H9 (cell line): ENCODE results near the gene ECEL1. TPM values are rescaled to one million over a fixed set of nuclear protein-coding genes. Genes with fewer than 3 reads are reported as not detected.

Experiments
- DNase-seq: peaks from one replicate; pipeline ENCODE4 v3.0.0-alpha.2; 2017
- H2AFZ ChIP-seq: one replicate; pipeline ENCODE4 v1.6.1; 2013; ENCODE audit warnings: mild to moderate bottlenecking, low read length, control low read depth, moderate library complexity
- H2AK5ac ChIP-seq: 2 replicates; pipeline ENCODE4 v1.6.1; 2013; ENCODE audit warnings: low read length, control low read depth, mixed read lengths; ENCODE audit not compliant: insufficient read length
- H2BK120ac ChIP-seq: one replicate; pipeline ENCODE4 v1.6.1; 2013; ENCODE audit warnings: low read depth, mild to moderate bottlenecking, low read length, control low read depth, inconsistent platforms; ENCODE audit not compliant: poor library complexity, severe bottlenecking
- H2BK12ac ChIP-seq: 2 replicates; pipeline ENCODE4 v1.6.1; 2013; ENCODE audit warnings: low read length, control low read depth, mixed read lengths, low read depth; ENCODE audit not compliant: insufficient read length
- H2BK15ac ChIP-seq: 2 replicates; pipeline ENCODE4 v1.6.1; 2013; ENCODE audit warnings: low read depth, low read length, control low read depth
- H2BK20ac ChIP-seq: one replicate; pipeline ENCODE4 v1.6.1; 2013; ENCODE audit warnings: low read depth, mild to moderate bottlenecking, low read length, control low read depth, inconsistent platforms; ENCODE audit not compliant: poor library complexity, severe bottlenecking
- H2BK5ac ChIP-seq: 2 replicates; pipeline ENCODE4 v1.6.1; 2013; ENCODE audit warnings: low read length, control low read depth, mixed read lengths; ENCODE audit not compliant: insufficient read length
- H3K14ac ChIP-seq: 2 replicates; pipeline ENCODE4 v1.6.1; 2013; ENCODE audit warnings: low read length, control low read depth; ENCODE audit not compliant: insufficient read depth
- H3K18ac ChIP-seq: 2 replicates; pipeline ENCODE4 v1.6.1; 2013; ENCODE audit warnings: low read depth, mild to moderate bottlenecking, mixed read lengths, low read length, control low read depth; ENCODE audit not compliant: insufficient read length
- H3K23ac ChIP-seq: 2 replicates; pipeline ENCODE4 v1.6.1; 2013; ENCODE audit warnings: low read length, control low read depth, mixed read lengths, low read depth; ENCODE audit not compliant: insufficient read length
- H3K23me2 ChIP-seq: 2 replicates; pipeline ENCODE4 v1.6.1; 2013; ENCODE audit warnings: low read depth, mild to moderate bottlenecking, mixed read lengths, low read length, control low read depth; ENCODE audit not compliant: insufficient read length, poor library complexity, severe bottlenecking
- H3K27ac ChIP-seq: 2 replicates; pipeline ENCODE4 v1.5.1; 2013; ENCODE audit warnings: low read length, control low read depth, mixed read lengths, low read depth; ENCODE audit not compliant: insufficient read length
- H3K27me3 ChIP-seq: 2 replicates; pipeline ENCODE4 v1.6.1; 2013; ENCODE audit warnings: low read length, control low read depth, inconsistent platforms; ENCODE audit not compliant: insufficient read depth
- H3K4ac ChIP-seq: 2 replicates; pipeline ENCODE4 v1.6.1; 2013; ENCODE audit warnings: low read depth, mild to moderate bottlenecking, control low read depth, inconsistent platforms, low read length, moderate library complexity
- H3K4me1 ChIP-seq: 2 replicates; pipeline ENCODE4 v1.6.1; 2013; ENCODE audit warnings: low read length, control low read depth, inconsistent platforms; ENCODE audit not compliant: insufficient read depth
- H3K4me2 ChIP-seq: 2 replicates; pipeline ENCODE4 v1.6.1; 2013; ENCODE audit warnings: low read length, control low read depth, mixed read lengths; ENCODE audit not compliant: insufficient read length, insufficient read depth
- H3K56ac ChIP-seq: 2 replicates; pipeline ENCODE4 v1.6.1; 2013; ENCODE audit warnings: low read depth, mild to moderate bottlenecking, mixed read lengths, low read length, control low read depth; ENCODE audit not compliant: insufficient read length
- H3K79me1 ChIP-seq: 2 replicates; pipeline ENCODE4 v1.6.1; 2013; ENCODE audit warnings: low read depth, mild to moderate bottlenecking, moderate library complexity, low read length, control low read depth, inconsistent platforms; ENCODE audit not compliant: insufficient read depth, poor library complexity, severe bottlenecking
- H3K79me2 ChIP-seq: 2 replicates; pipeline ENCODE4 v1.6.1; 2013; ENCODE audit warnings: low read length, control low read depth, inconsistent platforms; ENCODE audit not compliant: insufficient read depth
- H3K9ac ChIP-seq: 2 replicates; pipeline ENCODE4 v1.6.1; 2013; ENCODE audit warnings: low read length, control low read depth, mixed read lengths; ENCODE audit not compliant: insufficient read length; ENCODE audit errors: extremely low read depth
- H3K9me3 ChIP-seq: one replicate; pipeline ENCODE4 v1.6.1; 2013; ENCODE audit warnings: low read depth, low read length, inconsistent platforms; ENCODE audit not compliant: control insufficient read depth
- H3T11ph ChIP-seq: one replicate; pipeline ENCODE4 v1.6.1; 2013; ENCODE audit warnings: mild to moderate bottlenecking, low read length, control low read depth, inconsistent platforms
- H4K20me1 ChIP-seq: one replicate; pipeline ENCODE4 v1.6.1; 2013; ENCODE audit not compliant: control insufficient read depth, insufficient read length, insufficient read depth
- H4K5ac ChIP-seq: 2 replicates; pipeline ENCODE4 v1.6.1; 2013; ENCODE audit warnings: low read depth, mild to moderate bottlenecking, mixed read lengths, low read length, control low read depth; ENCODE audit not compliant: insufficient read length
- H4K8ac ChIP-seq: replicated peaks from 2 replicates; pipeline ENCODE4 v1.6.1; 2013; ENCODE audit warnings: low read length, control low read depth, mixed read lengths, low read depth; ENCODE audit not compliant: insufficient read length
- H4K91ac ChIP-seq: 2 replicates; pipeline ENCODE4 v1.6.1; 2013; ENCODE audit warnings: low read depth, mild to moderate bottlenecking, moderate library complexity, mixed read lengths, low read length, control low read depth; ENCODE audit not compliant: insufficient read length
- H3K27ac Mint-ChIP-seq, 3 experiments: 2 replicates in 2 of 3; 3 replicates in 1 of 3; pipeline ENCODE4 v1.8.0; 2020 to 2021; ENCODE audit warnings: mixed read lengths in 3 of 3, mild to moderate bottlenecking in 1 of 3, moderate library complexity in 1 of 3
- H3K27me3 Mint-ChIP-seq: 2 replicates; pipeline ENCODE4 v1.8.0; 2021; ENCODE audit warnings: low read depth, mild to moderate bottlenecking, moderate library complexity, mixed read lengths
- H3K36me3 Mint-ChIP-seq, 3 experiments: 2 replicates in 2 of 3; 3 replicates in 1 of 3; pipeline ENCODE4 v1.8.0; 2020 to 2021; ENCODE audit warnings: low read depth in 3 of 3, mixed read lengths in 3 of 3; ENCODE audit not compliant: insufficient read depth in 1 of 3
- H3K4me1 Mint-ChIP-seq, 2 experiments: 2 replicates each; pipeline ENCODE4 v1.8.0; 2020; ENCODE audit warnings: mixed read lengths in 2 of 2
- H3K4me3 Mint-ChIP-seq, 2 experiments: 2 replicates in 1 of 2; 3 replicates in 1 of 2; pipeline ENCODE4 v1.8.0; 2020 to 2021; ENCODE audit warnings: mild to moderate bottlenecking in 2 of 2, mixed read lengths in 2 of 2, moderate library complexity in 1 of 2
- H3K9me3 Mint-ChIP-seq, 2 experiments: 2 replicates in 1 of 2; 3 replicates in 1 of 2; pipeline ENCODE4 v1.8.0; 2020; ENCODE audit warnings: mild to moderate bottlenecking in 2 of 2, mixed read lengths in 2 of 2, moderate library complexity in 1 of 2
- WGBS: extraction: QIAGEN DNeasy Blood & Tissue Kit; methylation state at CpG from one replicate; pipeline ENCODE4 v1.1.7; 2013; ENCODE audit warnings: missing lambda C conversion rate, low lambda C conversion rate, mixed read lengths; ENCODE audit not compliant: insufficient read length; ENCODE audit errors: extremely low coverage; 5-methylcytosine and 5-hydroxymethylcytosine counted together
- total RNA-seq: library from RNA; stranded (reverse); gene quantifications from 2 replicates; pipeline ENCODE4 v1.2.1, GENCODE V29; 2021
- TF ChIP-seq, protein P1 (sequence below): fragments of 200-600 bp; sonication (generic); conservative IDR thresholded peaks from 3 replicates; pipeline ENCODE4 v1.8.0; 2021; ENCODE audit warnings: antibody characterized with exemption, mild to moderate bottlenecking

The ECEL1 gene
- total RNA-seq, 1 experiment from 2014 or later = 8.4 TPM

DNA sequence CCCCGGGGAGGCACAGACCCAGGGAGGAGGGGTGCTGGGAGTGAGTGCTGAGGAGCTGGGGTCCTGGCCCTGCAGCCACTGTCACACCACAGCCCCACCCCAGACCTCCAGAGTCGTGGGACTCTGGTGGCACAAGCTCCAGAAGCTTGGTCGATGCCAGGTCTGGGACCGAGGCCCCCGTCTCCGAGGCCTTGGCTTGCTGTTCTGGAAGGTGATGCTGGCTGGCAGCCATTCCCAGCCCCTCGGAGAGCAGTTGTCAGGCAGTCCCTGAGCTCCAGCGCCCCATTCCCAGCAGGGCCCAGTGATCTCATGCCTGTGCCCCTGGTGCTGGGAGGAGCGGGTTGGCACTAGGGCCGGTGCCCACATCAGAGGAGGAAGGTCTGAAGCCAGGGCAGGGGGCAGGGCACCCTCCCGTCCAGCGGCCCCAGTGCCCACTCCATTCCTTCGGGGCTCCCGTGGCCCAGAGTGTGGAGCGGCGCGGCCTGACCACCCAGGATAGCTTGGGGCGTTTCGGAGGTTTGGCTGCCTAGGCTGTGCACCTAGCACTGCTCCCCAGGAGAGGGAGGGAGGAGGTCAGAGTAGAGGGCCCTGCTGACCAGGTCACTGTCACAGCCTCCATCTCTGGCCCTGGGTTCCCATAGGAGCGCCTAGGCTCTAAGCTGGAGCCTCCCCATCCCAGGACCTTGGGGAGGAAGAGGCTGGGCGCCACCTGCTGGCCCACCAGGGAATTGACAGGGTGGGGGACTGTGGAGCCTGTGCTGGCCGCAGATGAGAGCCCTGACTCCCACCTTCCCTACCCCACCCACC is 48.5 kb downstream of the ECEL1 start:
- Histone ChIP-seq H4K91ac (no peak overlapping the region), H3K56ac (no peak overlapping the region)

More for the DNA sequence above, 48.5 kb downstream of the ECEL1 start:
- H3K79me1 ChIP-seq = no peaks in the 10 kb centered on the region
- H3K9me3 Mint-ChIP-seq = no peaks in the 10 kb centered on the region; a peak in 1 of 5 replicates
- no peaks in the 10 kb centered on the region for H3K4me1 ChIP-seq
- no peak overlapping the region for H3K14ac ChIP-seq
- no peak overlapping the region for H3K4me2 ChIP-seq
- H3K23ac ChIP-seq = no peak overlapping the region
- H2BK20ac ChIP-seq = no peak overlapping the region
- H3K27me3 Mint-ChIP-seq = peaks cover 2% of the 10 kb centered on the region
- no peaks in the 10 kb centered on the region for H3K23me2 ChIP-seq
- H3K18ac ChIP-seq = no peak overlapping the region
- no peak overlapping the region for H3T11ph ChIP-seq
- no peaks in the 10 kb centered on the region for H4K20me1 ChIP-seq
- no CpG with 5 or more reads among the region's 22 CpGs for WGBS
- H3K4ac ChIP-seq = no peak overlapping the region
- H4K5ac ChIP-seq = no peak overlapping the region
- no peak overlapping the region for H2BK5ac ChIP-seq
- TF ChIP-seq, protein P1, sequence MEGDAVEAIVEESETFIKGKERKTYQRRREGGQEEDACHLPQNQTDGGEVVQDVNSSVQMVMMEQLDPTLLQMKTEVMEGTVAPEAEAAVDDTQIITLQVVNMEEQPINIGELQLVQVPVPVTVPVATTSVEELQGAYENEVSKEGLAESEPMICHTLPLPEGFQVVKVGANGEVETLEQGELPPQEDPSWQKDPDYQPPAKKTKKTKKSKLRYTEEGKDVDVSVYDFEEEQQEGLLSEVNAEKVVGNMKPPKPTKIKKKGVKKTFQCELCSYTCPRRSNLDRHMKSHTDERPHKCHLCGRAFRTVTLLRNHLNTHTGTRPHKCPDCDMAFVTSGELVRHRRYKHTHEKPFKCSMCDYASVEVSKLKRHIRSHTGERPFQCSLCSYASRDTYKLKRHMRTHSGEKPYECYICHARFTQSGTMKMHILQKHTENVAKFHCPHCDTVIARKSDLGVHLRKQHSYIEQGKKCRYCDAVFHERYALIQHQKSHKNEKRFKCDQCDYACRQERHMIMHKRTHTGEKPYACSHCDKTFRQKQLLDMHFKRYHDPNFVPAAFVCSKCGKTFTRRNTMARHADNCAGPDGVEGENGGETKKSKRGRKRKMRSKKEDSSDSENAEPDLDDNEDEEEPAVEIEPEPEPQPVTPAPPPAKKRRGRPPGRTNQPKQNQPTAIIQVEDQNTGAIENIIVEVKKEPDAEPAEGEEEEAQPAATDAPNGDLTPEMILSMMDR = peak; percentile 68
- no peaks in the 10 kb centered on the region for H3K9me3 ChIP-seq
- no peak overlapping the region for H2BK120ac ChIP-seq
- DNase-seq = peak; percentile 63
- H3K27ac ChIP-seq = no peak overlapping the region
- H3K27me3 ChIP-seq = no peaks in the 10 kb centered on the region; the same call in 1 of the 2 replicates
- H2BK12ac ChIP-seq = no peak overlapping the region
- H2AFZ ChIP-seq = no peak overlapping the region
- H2BK15ac ChIP-seq = no peak overlapping the region
- H4K8ac ChIP-seq = no peak overlapping the region
- H3K79me2 ChIP-seq = no peaks in the 10 kb centered on the region
- no peak overlapping the region for H3K27ac Mint-ChIP-seq
- no peak overlapping the region for H2AK5ac ChIP-seq
- no peaks in the 10 kb centered on the region; a peak in 1 of 7 replicates for H3K36me3 Mint-ChIP-seq
- H3K4me3 Mint-ChIP-seq = no peak overlapping the region
- peaks cover 15 to 21% of the 10 kb centered on the region in 2 experiments for H3K4me1 Mint-ChIP-seq
- no peak overlapping the region for H3K9ac ChIP-seq
